Pulmonary artery endothelial cell (primary cell): ENCODE data around the gene ITPRIPL2. TPM values are rescaled to one million over a fixed set of nuclear protein-coding genes. Genes with fewer than 3 reads are reported as not detected.

Source experiments
- DNase-seq: peaks from one replicate; pipeline ENCODE4 v3.0.0-alpha.2; 2011; ENCODE audit warnings: low read depth, low spot score
- total RNA-seq: library from RNA; depleted of rRNA; stranded (reverse); fragments of >200 nt; gene quantifications from 2 replicates; pipeline ENCODE4 v1.2.3, GENCODE V29; 2014

ITPRIPL2 gene
- total RNA-seq, 1 donor from 2014 or later = 30.0 TPM

GRCh38 chr16:19119564-19119963, 5.8 kb downstream of the ITPRIPL2 start:
- DNase-seq = no peak

- no peak for DNase-seq
Observed at GRCh38 chr16:19123535-19124178, 9.9 kb downstream of the ITPRIPL2 start.

- no peak for DNase-seq
Observed at GRCh38 chr16:19126300-19126699, 12.5 kb downstream of the ITPRIPL2 start.

- DNase-seq = no peak
Observed at GRCh38 chr16:19127205-19127604, 13.4 kb downstream of the ITPRIPL2 start.

GRCh38 chr16:19127674-19128131, 13.9 kb downstream of the ITPRIPL2 start:
- DNase-seq = no peak

- DNase-seq = no peak
Observed at GRCh38 chr16:19128454-19129200, 14.9 kb downstream of the ITPRIPL2 start.

GRCh38 chr16:19130385-19130784, 16.6 kb downstream of the ITPRIPL2 start:
- DNase-seq = no peak

GRCh38 chr16:19130852-19131824, 17.4 kb downstream of the ITPRIPL2 start:
- no peak for DNase-seq

GRCh38 chr16:19131825-19132218, 18.1 kb downstream of the ITPRIPL2 start:
- no peak for DNase-seq

GRCh38 chr16:19132255-19132654, 18.5 kb downstream of the ITPRIPL2 start:
- DNase-seq = no peak

GRCh38 chr16:19132898-19133297, 19.1 kb downstream of the ITPRIPL2 start:
- DNase-seq = no peak

GRCh38 chr16:19133600-19133999, 19.8 kb downstream of the ITPRIPL2 start:
- DNase-seq = no peak

- DNase-seq = no peak
Observed at GRCh38 chr16:19135201-19135842, 21.6 kb downstream of the ITPRIPL2 start.

GRCh38 chr16:19135896-19136438, 22.2 kb downstream of the ITPRIPL2 start:
- no peak for DNase-seq

GRCh38 chr16:19136549-19137196, 22.9 kb downstream of the ITPRIPL2 start:
- no peak for DNase-seq

- DNase-seq = no peak
Observed at GRCh38 chr16:19137201-19138128, 23.7 kb downstream of the ITPRIPL2 start.

- DNase-seq = no peak
Observed at GRCh38 chr16:19138601-19139000, 24.8 kb downstream of the ITPRIPL2 start.

- no peak for DNase-seq
Observed at GRCh38 chr16:19139436-19140091, 25.8 kb downstream of the ITPRIPL2 start.

GRCh38 chr16:19140396-19140795, 26.6 kb downstream of the ITPRIPL2 start:
- DNase-seq = no peak
